Esophagus squamous epithelium (tissue), 4 donors: Measurements from ENCODE around the gene TSPAN11.

ENCODE experiments used
- POLR2A ChIP-seq, 4 donors: fragments of 450-650 bp; IDR thresholded peaks; one replicate each; pipeline ENCODE4 v1.6.1; 2017; ENCODE audit warnings: antibody characterized with exemption in 4 of 4, mild to moderate bottlenecking in 4 of 4, moderate library complexity in 3 of 4
- TF ChIP-seq, protein P1 (sequence below), 6 experiments: fragments of 450-650 bp in 4 of 6; fragments of 200-600 bp in 2 of 6; sonication (generic) in 2 of 6; IDR thresholded peaks; one replicate each; pipeline ENCODE4 v1.5.1; 2016 to 2019; ENCODE audit warnings: antibody characterized with exemption in 6 of 6, mild to moderate bottlenecking in 4 of 6, moderate library complexity in 4 of 6

DNA sequence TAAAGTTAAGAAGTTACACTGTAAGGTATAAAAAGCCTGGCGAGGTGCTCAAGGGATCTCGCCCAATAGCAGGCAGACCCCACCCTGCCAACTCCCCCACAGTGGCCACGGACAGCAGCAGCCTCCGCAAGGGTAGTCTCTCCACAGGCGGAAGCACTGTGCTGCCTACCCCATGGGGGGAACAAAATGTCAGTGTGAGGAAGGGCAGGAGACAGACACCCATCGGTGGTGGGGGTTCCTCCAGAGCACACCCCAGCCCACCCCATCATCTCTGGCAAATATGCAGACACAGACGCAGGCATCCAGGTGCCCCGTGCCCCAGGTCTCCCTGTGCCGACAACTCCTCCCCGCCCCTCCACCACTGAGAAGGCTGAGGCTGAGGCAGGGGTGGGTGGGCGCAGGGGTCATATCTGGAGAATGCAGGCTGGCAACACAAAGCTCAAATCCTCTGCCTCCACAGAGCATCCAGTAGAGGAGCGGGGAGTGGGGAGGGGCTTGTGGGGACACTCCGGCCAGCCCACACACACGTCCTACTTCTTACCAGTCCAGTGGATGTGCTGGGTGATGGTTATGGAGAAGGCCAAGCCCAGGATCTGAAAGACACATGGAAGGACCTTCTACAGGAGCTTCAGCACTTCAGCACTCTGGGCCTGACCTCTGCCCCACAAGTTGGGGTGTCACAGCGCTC is 78.9 kb downstream of the TSPAN11 start:
- TF ChIP-seq, protein P1, sequence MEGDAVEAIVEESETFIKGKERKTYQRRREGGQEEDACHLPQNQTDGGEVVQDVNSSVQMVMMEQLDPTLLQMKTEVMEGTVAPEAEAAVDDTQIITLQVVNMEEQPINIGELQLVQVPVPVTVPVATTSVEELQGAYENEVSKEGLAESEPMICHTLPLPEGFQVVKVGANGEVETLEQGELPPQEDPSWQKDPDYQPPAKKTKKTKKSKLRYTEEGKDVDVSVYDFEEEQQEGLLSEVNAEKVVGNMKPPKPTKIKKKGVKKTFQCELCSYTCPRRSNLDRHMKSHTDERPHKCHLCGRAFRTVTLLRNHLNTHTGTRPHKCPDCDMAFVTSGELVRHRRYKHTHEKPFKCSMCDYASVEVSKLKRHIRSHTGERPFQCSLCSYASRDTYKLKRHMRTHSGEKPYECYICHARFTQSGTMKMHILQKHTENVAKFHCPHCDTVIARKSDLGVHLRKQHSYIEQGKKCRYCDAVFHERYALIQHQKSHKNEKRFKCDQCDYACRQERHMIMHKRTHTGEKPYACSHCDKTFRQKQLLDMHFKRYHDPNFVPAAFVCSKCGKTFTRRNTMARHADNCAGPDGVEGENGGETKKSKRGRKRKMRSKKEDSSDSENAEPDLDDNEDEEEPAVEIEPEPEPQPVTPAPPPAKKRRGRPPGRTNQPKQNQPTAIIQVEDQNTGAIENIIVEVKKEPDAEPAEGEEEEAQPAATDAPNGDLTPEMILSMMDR (IDR thresholded peaks at IDR 0.05): no peak
- no peak for TF ChIP-seq POLR2A (IDR thresholded peaks at IDR 0.05)
